Pancreas (tissue), 10 donors: ENCODE results near the gene KCNMA1. TPM values are rescaled to one million over a fixed set of nuclear protein-coding genes. Genes with fewer than 3 reads are reported as not detected.

Experiments used
- ATAC-seq, 4 donors: fragments of 200-7000 bp; cut with Tn5 transposase; one replicate each; pipeline versions ENCODE4 v1.8.0 to v1.9.1; 2020; ENCODE audit warnings: mild to moderate bottlenecking in 4 of 4, moderate library complexity in 4 of 4
- DNase-seq, 6 donors: peaks; one replicate each; pipeline ENCODE4 v3.0.0-alpha.2; 2020
- FAIRE-seq: peaks from 2 replicates; lab custom pipeline; 2012; peaks lifted over from hg19 to GRCh38; lab: Jason Lieb, UNC
- H3K27ac ChIP-seq, 4 donors: fragments of 200-600 bp; sonication (generic); 1 replicate in 3 of 4; 2 replicates in 1 of 4; pipeline versions ENCODE4 v1.5.0 to v1.8.0; 2020
- H3K27me3 ChIP-seq, 4 donors: fragments of 200-600 bp; one replicate each; pipeline ENCODE4 v1.8.0; 2021
- H3K36me3 ChIP-seq, 3 donors: fragments of 200-600 bp; sonication (generic) in 1 of 3; one replicate each; pipeline versions ENCODE4 v1.5.0 to v1.8.0; 2020 to 2021
- H3K4me1 ChIP-seq, 3 donors: fragments of 200-600 bp; one replicate each; pipeline ENCODE4 v1.8.0; 2021
- H3K4me3 ChIP-seq, 4 donors: fragments of 200-600 bp; sonication (generic) in 2 of 4; one replicate each; pipeline versions ENCODE4 v1.5.0 to v1.8.0; 2020 to 2021
- H3K9me3 ChIP-seq, 4 donors: fragments of 200-600 bp; one replicate each; pipeline ENCODE4 v1.8.0; 2021
- CTCF ChIP-seq, 4 donors: fragments of 200-600 bp; sonication (generic) in 3 of 4; IDR thresholded peaks; one replicate each; pipeline versions ENCODE4 v1.5.0 to v1.8.0; 2021; ENCODE audit warnings: antibody characterized with exemption in 4 of 4
- WGBS, 2 donors: extraction: QIAGEN DNeasy Blood & Tissue Kit; methylation state at CpG; one replicate each; pipeline ENCODE4 v1.1.7; 2013; 5-methylcytosine and 5-hydroxymethylcytosine counted together
- intact Hi-C, 3 donors: fragments of 100-400 bp; cut with DNase I; formaldehyde crosslinking; loops; one replicate each; pipeline versions ENCODE4 v1.11.1 to v1.14.2; 2022
- polyA plus RNA-seq, 2 donors: library from polyadenylated mRNA; stranded (reverse); fragments of 200-250 nt; gene quantifications; one replicate each; pipeline ENCODE4 v1.2.3, GENCODE V29; 2013
- total RNA-seq, 6 donors: library from RNA; stranded (reverse); fragmentation: NEBNext Ultra II Directional in 4 of 6; extraction: Animal tissue kit (Norgen Biotek cat#: 25700) in 4 of 6; gene quantifications; one replicate each; pipeline versions ENCODE4 v1.2.1 to v1.2.4, GENCODE V29; 2021 to 2023
- donor health status: healthy with polysubstance abuse.
- donor health status: DM: no; HTN: no; CAD: no; lungs with moderate emphysema.
- donor health status: DM: no; HTN: no; CAD: no.
- donor health status: control.
- donor health status: control.
- donor health status: Bipolar disorder and iron deficiency.
- donor health status: DM: yes; HTN: yes; CAD: no.
- donor health status: DM: no; HTN: no; CAD: no.
- donor health status: DM: no; HTN: no; CAD: no.
- donor health status: DM: yes; HTN: yes; CAD: no.

KCNMA1 gene
- total and polyA plus RNA-seq, 8 donors: 3.5 to 19.4 (median 9.3) TPM

DNA sequence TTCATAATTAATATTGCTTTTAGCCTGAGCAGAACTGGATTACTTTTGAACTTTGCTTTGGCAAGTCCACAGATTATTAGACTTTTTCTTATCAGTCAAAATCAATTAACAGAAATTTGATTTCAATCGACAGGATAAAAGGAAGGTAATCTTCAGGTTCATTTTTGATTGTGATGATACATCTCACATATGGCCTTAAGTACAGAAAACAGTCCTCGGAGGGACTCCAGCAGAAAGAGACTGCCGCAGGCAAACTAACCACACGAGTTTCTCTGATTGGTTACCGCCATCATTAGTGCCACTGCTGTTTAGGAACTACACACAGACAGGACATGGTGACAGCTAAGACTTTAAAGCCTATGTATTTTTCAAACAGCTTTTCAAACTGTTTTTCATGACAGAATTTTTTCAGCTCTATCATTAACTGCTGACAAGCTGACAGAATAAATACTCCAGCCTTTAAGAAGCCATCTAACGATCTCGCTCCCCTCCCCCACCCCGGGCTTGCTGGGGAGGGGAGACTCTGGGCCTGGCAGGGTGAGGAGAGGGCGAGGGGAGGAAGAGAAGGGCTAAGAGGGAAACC, 668.2 kb downstream of the KCNMA1 start:
- no peak for FAIRE-seq
- H3K9me3 ChIP-seq: no peaks in the 10 kb centered on the region
- H3K4me1 ChIP-seq: no peaks in the 10 kb centered on the region
- no peaks in the 10 kb centered on the region for H3K36me3 ChIP-seq
- TF ChIP-seq CTCF (IDR thresholded peaks at IDR 0.05): no peak
- intact Hi-C loops: no loop called here
- H3K4me3 ChIP-seq: no peak overlapping the region
- WGBS, 2 donors: 80 to 83% methylated on average over 8 to 9 of the region's 9 CpGs
- no peak overlapping the region for H3K27ac ChIP-seq
- H3K27me3 ChIP-seq: no peaks in the 10 kb centered on the region
- ATAC-seq: no peak
- DNase-seq: no peak

DNA sequence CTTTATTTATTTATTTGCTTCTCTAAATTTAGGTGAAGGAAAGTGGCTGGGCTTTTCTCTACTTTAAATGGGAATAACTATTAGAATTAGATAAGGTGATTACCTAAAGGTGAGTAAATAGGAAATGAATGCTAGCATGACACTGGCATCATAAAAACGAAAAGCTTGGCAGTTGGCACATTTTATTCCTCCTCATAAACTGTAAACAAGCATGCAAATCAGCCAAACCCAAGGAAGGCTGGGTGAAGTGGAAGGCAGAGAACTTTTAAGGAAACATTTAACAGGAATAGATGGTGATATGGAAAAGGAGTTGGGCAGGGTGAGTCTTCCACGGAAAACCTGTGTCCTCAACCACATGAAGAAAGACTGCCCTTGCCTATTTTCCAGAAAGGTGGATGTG, 669.1 kb downstream of the KCNMA1 start:
- Histone ChIP-seq H3K9me3 (no peaks in the 10 kb centered on the region), H3K4me3 (no peak overlapping the region), H3K27me3 (no peaks in the 10 kb centered on the region), H3K36me3 (no peaks in the 10 kb centered on the region), H3K4me1 (no peaks in the 10 kb centered on the region), H3K27ac (no peak overlapping the region)
- DNase-seq (no peak), FAIRE-seq (no peak), ATAC-seq (no peak)
- intact Hi-C loops: no loop called here
- no peak for TF ChIP-seq CTCF (IDR thresholded peaks at IDR 0.05)
- 71 to 75% methylated on average over 2 of the region's 2 CpGs for WGBS, 2 donors

- TF ChIP-seq CTCF (IDR thresholded peaks at IDR 0.05): no peak
- no peaks in the 10 kb centered on the region for H3K9me3 ChIP-seq
- 83 to 88% methylated on average over 4 of the region's 4 CpGs for whole genome bisulfite sequencing, 2 donors
- no peak overlapping the region for H3K4me3 ChIP-seq
- H3K27me3 ChIP-seq: no peaks in the 10 kb centered on the region
- intact Hi-C loops: no loop called here
- ATAC-seq (no peak), DNase-seq (no peak), FAIRE-seq (no peak)
- no peak overlapping the region for H3K27ac ChIP-seq
- no peaks in the 10 kb centered on the region for H3K4me1 ChIP-seq
- H3K36me3 ChIP-seq: no peaks in the 10 kb centered on the region
Measured at GRCh38 chr10:76962851-76963250, 674.8 kb downstream of the KCNMA1 start.

- intact Hi-C loops: no loop called here
Measured at GRCh38 chr10:76961841-76962240, 675.8 kb downstream of the KCNMA1 start.

More at GRCh38 chr10:76961841-76962240, 675.8 kb downstream of the KCNMA1 start:
- Histone ChIP-seq H3K27me3 (no peaks in the 10 kb centered on the region), H3K9me3 (no peaks in the 10 kb centered on the region), H3K36me3 (no peaks in the 10 kb centered on the region), H3K4me1 (no peaks in the 10 kb centered on the region), H3K4me3 (no peak overlapping the region), H3K27ac (no peak overlapping the region)
- 90% methylated on average over 5 of the region's 5 CpGs for WGBS, 2 donors
- TF ChIP-seq CTCF (IDR thresholded peaks at IDR 0.05): no peak
- no peak for ATAC-seq
- FAIRE-seq: no peak
- no peak for DNase-seq
